K562 (cell line): ENCODE results near the gene ADAM15.

Source experiments
- BMI1 ChIP-seq: fragments of 150-350 bp; IDR thresholded peaks from 2 replicates; pipeline ENCODE4 v1.6.1; 2014; ENCODE audit warnings: low read length
- CBFB ChIP-seq: sonication (generic); formaldehyde crosslinking; IDR thresholded peaks from 2 replicates; pipeline ENCODE4 v1.4.0; 2020; ENCODE audit warnings: mild to moderate bottlenecking, missing genetic modification reagents
- KDM1A ChIP-seq, 2 experiments: fragments of 450-650 bp; IDR thresholded peaks; 2 replicates each; pipeline ENCODE4 v1.6.1; 2016; ENCODE audit warnings: mild to moderate bottlenecking in 2 of 2
- MTA1 ChIP-seq: fragments of 450-650 bp; IDR thresholded peaks from 2 replicates; pipeline ENCODE4 v1.6.1; 2017; ENCODE audit warnings: borderline replicate concordance
- PRMT5 ChIP-seq: sonication (generic); formaldehyde crosslinking; IDR thresholded peaks from 2 replicates; pipeline ENCODE4 v1.5.0; 2020; ENCODE audit warnings: missing genetic modification reagents
- TF ChIP-seq, protein P1 (sequence below), 3 experiments: IDR thresholded peaks in 2 of 3; conservative IDR thresholded peaks in 1 of 3; 2 replicates each; pipeline ENCODE4 v1.5.1; 2011 to 2012; ENCODE audit warnings: low read length in 3 of 3, mild to moderate bottlenecking in 3 of 3, control low read depth in 2 of 3, improper control_type of control experiment in 1 of 3, inconsistent platforms in 1 of 3, low read depth in 1 of 3, mixed read lengths in 1 of 3, moderate library complexity in 1 of 3; ENCODE audit not compliant: insufficient read depth in 2 of 3
- TF ChIP-seq, protein P2 (sequence below): fragments of 200-800 bp; sonication (Bioruptor generic); IDR thresholded peaks from 2 replicates; pipeline ENCODE4 v1.6.1; 2016; ENCODE audit warnings: missing genetic modification characterization, missing compliant biosample characterization

- TF ChIP-seq, protein P1, sequence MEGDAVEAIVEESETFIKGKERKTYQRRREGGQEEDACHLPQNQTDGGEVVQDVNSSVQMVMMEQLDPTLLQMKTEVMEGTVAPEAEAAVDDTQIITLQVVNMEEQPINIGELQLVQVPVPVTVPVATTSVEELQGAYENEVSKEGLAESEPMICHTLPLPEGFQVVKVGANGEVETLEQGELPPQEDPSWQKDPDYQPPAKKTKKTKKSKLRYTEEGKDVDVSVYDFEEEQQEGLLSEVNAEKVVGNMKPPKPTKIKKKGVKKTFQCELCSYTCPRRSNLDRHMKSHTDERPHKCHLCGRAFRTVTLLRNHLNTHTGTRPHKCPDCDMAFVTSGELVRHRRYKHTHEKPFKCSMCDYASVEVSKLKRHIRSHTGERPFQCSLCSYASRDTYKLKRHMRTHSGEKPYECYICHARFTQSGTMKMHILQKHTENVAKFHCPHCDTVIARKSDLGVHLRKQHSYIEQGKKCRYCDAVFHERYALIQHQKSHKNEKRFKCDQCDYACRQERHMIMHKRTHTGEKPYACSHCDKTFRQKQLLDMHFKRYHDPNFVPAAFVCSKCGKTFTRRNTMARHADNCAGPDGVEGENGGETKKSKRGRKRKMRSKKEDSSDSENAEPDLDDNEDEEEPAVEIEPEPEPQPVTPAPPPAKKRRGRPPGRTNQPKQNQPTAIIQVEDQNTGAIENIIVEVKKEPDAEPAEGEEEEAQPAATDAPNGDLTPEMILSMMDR (IDR thresholded peaks at IDR 0.05 in 2 of 3, conservative IDR thresholded peaks at IDR 0.05 in 1 of 3; ENCODE audit: insufficient read depth in 2 of 3, low read depth in 1 of 3, low read length in 3 of 3), result no peak
- TF ChIP-seq KDM1A (IDR thresholded peaks at IDR 0.05) (peak in 1 of 2 experiments; percentile 74; a peak in 1 of 4 replicates), PRMT5 (CRISPR knock-in tag) (no peak), CBFB (CRISPR knock-in tag) (no peak), MTA1 (no peak), BMI1 (no peak)
- TF ChIP-seq, protein P2, sequence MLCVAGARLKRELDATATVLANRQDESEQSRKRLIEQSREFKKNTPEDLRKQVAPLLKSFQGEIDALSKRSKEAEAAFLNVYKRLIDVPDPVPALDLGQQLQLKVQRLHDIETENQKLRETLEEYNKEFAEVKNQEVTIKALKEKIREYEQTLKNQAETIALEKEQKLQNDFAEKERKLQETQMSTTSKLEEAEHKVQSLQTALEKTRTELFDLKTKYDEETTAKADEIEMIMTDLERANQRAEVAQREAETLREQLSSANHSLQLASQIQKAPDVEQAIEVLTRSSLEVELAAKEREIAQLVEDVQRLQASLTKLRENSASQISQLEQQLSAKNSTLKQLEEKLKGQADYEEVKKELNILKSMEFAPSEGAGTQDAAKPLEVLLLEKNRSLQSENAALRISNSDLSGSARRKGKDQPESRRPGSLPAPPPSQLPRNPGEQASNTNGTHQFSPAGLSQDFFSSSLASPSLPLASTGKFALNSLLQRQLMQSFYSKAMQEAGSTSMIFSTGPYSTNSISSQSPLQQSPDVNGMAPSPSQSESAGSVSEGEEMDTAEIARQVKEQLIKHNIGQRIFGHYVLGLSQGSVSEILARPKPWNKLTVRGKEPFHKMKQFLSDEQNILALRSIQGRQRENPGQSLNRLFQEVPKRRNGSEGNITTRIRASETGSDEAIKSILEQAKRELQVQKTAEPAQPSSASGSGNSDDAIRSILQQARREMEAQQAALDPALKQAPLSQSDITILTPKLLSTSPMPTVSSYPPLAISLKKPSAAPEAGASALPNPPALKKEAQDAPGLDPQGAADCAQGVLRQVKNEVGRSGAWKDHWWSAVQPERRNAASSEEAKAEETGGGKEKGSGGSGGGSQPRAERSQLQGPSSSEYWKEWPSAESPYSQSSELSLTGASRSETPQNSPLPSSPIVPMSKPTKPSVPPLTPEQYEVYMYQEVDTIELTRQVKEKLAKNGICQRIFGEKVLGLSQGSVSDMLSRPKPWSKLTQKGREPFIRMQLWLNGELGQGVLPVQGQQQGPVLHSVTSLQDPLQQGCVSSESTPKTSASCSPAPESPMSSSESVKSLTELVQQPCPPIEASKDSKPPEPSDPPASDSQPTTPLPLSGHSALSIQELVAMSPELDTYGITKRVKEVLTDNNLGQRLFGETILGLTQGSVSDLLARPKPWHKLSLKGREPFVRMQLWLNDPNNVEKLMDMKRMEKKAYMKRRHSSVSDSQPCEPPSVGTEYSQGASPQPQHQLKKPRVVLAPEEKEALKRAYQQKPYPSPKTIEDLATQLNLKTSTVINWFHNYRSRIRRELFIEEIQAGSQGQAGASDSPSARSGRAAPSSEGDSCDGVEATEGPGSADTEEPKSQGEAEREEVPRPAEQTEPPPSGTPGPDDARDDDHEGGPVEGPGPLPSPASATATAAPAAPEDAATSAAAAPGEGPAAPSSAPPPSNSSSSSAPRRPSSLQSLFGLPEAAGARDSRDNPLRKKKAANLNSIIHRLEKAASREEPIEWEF (CRISPR knock-in tag), result no peak
Observed at GRCh38 chr1:155013632-155014031, 37.5 kb upstream of the ADAM15 start.
